Right hindlimb (tissue), 1 donor: ENCODE data around the gene FRMD3.
A peak's percentile ranks its signal among the peaks of the same experiment; 100 is the strongest.

Experiments used
- DNase-seq: peaks from one replicate; pipeline ENCODE4 v3.0.0-alpha.2; 2018

Gene FRMD3

DNA sequence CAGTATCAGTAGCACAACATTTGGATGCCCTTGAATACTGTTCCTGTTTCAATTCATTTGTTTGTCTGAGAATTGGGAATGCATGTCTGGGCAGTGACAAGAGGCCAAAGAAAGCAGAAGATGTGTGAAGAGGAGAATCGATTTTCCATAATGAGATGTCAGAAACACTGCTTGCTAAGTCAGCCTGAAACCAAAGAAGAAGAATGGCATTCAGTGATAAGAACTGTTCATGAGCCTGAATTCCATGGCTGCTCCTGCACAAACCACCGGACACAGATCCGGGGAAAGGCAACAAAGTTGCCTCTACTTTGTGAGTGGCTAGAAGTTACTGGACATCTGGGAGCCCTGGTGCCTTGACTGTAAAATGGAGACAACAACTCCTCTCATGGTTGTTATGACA, 268.1 kb downstream of the FRMD3 start:
- DNase-seq, result no peak

DNA sequence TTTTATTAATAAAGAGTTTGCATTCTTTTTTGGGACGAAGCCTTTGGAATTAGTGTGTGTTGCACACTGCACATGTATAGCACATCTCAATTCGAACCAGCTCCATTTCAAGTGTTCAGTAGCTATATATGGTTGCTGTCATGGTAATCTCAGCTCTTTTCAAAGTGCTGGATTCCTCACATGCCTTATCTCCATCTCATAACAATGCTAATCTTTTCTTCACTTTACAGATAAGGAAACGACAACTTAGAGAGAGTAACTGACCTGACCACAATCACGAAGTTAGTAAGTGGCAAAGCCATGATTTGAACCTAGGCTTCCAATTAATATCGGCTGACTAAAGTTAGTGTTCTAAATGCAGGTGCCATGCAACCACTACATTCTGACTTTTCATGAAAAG, 270.5 kb downstream of the FRMD3 start:
- DNase-seq, result no peak

DNA sequence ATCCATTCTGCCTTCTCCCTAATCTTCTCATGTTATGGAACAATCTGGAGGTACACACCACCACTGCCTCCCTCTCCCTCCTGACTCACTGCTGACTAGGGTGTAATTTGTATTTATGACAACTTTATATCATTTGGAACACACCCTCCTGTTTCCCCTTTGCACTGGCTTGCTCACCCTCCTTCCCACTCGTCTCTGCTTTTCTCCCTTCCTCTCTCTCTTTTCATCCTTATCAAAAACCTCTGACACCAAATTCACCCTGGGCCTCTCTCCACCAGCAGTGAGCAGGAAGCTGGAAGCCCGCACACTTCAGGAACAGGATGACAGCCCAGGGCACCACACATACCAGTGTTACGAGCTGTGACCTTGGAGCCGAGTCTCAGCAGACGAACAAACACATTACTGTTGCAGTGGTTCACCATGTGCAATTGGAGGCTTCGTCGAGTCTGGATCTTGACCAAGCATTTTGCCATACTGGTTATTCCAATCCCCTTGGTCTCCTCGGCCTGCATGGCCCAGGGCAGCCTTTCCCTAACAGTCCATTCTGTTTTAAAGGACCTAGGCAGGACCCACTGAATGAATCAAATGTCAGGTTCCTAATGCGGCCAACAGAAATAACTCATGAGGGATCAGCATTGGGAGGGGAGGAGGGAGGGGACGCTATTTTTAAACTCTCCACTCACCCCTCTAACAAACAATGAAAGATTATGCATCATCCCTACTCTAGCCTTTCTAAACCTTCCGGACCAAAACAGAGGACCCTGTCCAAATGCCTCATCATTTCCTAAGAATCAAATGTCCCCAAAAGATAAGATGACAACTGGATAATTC, 271.3 kb downstream of the FRMD3 start:
- DNase-seq, result no peak

DNA sequence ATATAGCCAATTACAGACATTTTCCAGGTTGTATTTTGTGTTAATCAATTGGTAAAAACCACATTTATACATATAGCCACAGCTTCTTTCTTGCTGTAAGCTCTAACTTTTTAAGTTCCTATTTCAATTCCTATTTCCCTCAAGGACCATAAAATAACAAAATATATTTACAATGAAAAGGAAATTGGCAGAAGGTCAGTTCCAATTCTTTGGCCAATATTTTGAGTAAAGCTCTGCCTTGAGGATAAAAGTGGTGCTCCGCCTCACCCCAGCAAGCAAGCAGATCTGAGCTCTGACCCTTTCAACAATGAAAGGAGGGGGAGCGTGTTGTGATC, 271.9 kb downstream of the FRMD3 start:
- DNase-seq, result no peak

DNA sequence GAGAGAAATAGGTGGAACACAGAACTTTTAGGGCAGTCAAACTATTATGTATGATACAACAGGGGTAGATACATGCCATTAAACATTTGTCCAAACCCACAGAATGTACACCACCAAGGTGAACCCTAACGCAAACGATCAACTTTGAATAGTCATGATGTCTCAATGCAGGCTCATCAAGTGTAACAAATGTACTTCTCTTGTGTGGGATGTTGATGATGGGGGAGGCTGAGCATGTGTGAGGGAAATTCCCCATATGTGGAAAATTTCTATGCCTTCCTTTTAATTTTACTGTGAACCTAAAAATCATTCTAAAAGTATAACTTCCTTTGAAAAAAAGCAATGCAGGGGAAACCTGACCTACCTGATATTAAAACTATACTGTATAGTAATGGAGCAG, 273.9 kb downstream of the FRMD3 start:
- DNase-seq, result no peak

DNA sequence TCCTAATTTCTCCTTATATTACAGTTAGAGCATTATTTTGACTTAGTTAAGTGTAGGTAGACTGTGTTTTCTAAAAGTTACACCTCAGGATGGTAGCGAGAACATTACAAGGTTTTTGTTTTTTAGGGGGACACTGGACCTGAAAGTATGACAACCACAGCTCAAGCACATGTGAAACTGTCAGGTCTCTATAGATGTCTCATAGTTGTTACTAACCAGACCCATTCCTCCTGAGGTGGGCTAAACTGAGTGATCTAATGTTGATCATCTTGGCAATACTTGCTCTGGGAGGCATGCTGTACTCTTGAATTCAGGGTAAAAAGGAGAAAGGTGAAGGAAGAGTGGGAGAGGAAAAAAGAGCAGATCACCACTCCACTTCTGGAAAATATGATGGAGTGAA, 278.6 kb downstream of the FRMD3 start:
- no peak for DNase-seq

DNA sequence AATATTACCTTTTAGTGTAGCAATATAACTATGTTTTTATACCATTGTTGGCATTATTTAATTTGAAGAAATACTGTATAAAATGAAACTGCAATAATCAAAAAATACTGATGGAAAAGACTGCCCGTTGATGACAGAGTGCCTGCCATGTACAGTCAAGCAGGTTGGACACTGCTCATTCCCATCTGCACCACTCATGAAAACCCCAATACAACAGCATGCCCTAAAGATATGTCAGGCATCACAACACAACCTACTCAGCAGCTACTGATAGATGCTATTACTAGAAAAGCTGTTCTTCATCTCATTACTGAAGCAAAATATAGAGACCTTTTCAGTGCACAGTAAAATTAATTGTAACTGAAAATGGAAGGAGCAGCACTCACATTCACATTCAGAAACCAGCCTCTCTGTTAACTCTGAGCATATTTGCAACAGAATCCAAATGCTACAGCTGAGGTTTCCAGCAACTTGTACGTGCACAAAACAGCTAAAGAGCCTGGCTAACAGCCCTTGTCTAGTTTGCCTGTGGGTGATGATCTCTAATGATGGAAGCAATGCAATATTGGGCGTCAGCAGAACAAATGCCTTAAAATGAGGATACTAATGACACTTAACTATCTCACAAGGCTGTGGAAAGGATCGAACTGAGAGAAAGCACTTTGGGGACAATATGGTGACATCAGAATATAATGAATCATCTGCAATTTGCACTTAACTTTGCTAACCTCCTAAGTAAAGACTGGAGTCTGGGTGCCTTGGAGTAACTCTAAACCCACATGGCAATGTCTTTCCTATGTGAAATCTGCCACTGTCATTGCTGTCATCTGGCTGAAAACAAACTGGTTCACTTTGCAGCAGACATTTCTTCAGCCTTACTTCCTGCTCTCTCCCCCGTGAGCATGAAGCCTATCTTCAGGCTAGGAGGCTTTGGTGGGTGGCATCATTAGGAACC, 280.0 kb downstream of the FRMD3 start:
- DNase-seq, result no peak

DNA sequence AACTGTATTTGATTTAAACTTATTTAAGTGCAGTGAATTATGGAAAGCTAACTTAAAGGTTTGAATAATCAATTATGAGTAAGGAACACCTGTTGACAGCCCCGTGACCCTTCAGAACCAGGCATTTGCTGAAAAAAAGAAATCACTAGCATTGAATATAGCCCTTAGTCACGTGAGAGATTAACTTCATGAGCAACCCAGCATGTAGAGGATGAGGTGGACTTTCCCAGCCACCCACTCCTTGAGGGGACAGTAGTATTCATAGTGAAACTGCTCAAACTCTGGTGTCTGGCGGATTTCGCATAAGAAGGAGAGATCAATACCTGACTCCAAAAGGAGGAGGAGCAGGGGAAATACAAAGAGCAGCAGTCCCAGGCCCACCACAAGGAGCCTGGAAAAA, 290.5 kb downstream of the FRMD3 start:
- no peak for DNase-seq

DNA sequence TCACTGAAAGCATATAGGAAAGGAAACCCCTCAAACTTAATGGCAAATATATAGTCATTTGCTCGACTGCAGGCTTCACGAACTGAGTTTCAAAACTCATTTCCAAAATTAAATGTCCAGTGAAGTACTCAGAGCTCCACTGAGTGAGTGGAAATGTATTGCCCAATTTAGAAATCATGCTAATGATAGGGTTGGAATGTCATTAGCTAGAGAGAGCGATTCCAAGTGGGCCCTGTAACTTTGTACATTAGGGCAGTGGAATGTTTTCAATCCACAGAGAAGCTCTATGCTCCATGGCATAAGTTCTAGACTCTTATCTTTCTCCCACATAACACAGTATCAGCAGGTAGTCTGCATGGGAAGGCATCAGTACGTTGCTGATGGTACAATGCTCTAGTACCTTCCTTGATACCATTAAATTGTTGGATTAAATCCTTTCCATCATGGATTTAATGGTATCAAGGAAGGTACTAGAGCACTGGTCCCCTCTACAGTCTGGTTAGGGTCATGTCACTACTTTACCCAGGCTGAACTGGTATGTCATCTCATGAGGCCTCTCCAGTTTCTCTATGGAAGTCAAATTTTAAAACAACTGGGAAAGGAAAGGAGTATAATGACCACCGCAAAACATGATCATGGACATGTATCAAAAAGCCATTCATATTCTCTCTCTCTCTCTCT, 292.1 kb downstream of the FRMD3 start:
- DNase-seq, result no peak

DNA sequence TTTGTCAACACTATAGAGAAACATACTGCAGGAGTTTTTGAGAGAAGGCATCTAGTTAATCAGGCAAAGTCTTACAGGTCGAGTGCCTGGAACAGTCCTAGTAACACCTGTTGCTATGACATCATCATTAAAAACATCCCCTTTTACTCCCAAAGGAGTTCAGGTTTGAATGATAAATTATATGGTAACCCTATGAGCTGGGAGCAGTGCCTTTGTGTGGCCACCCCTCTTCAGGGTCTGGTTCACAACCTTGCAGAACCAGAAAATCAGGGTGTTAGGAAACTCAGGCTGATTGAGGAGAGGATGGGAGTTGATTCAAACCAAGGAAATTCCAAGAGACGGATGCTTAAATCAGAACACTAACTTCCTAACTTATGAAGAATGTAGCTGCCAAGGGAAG, 296.1 kb downstream of the FRMD3 start:
- DNase-seq, result no peak

DNA sequence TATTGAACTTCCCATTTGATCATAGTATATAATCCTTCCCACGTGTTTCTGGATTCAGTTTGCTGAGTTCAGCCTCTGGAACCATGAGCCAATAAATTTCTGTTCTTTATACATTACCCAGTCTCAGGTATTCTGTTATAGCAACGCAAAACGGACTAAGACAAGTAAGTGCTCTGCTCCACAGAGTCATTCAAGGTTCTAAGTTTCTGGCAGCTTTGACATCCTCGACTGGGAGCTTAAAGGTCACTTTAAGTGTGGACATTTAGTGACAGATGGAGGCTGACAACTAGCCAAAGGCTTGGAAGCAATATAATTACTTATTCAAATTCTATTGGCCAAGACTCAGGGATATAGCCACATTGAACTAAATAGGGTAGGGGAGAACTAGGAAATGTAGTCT, 297.5 kb downstream of the FRMD3 start:
- no peak for DNase-seq

DNA sequence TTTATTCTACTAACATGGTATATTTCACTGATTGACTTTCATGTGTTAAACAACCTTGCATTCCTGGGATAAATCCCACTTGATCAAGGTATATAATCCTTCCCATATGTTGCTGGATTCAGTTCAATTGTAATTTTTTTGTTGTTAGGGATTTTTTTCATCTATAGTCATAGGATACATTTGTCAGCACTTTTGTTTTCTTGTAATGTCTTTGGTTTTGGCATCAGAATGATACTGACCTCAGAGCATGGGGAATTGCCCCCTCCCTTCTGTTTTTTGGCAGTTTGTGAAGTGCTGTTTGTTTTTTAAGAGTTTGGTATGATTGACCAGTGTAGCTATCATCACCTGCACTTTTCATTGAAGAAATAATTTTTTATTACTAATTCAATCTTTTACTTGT, 298.5 kb downstream of the FRMD3 start:
- DNase-seq, result peak; percentile 31

DNA sequence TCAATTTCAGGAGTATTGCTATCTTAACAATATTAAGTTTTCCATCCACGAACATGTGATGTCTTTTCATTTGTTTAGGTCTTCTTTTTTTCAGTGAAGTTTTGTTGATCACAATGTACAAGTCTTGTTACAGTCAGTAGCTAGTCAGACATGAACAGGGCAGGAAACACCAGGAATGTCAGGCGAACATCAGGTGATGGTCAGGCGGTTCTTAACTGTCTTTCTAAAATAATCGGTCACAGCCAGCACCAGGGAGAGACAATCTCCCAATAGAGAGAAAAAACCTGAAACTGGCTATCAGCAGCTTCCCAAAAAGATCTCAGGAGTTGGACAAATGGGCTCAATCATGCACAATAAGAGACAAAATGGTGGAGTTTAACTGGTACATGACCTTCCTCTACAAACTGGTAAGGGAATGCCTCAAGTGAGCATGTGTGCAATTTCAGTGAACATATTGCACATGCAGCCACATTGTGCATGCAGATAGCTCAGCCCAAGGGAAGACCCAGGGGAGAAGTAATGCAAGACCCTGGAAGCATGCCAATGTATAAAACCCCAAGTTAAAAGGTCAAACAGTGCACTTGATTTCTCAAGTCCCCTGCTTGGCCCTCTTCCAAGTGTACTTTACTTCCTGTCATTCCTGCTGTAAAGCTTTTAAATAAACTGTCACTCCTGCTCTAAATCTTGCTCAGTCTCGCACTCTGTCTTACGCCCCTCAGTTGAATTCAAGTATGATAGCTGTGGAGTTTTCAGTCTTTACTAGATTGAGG, 299.1 kb downstream of the FRMD3 start:
- peak; percentile 26 for DNase-seq

DNA sequence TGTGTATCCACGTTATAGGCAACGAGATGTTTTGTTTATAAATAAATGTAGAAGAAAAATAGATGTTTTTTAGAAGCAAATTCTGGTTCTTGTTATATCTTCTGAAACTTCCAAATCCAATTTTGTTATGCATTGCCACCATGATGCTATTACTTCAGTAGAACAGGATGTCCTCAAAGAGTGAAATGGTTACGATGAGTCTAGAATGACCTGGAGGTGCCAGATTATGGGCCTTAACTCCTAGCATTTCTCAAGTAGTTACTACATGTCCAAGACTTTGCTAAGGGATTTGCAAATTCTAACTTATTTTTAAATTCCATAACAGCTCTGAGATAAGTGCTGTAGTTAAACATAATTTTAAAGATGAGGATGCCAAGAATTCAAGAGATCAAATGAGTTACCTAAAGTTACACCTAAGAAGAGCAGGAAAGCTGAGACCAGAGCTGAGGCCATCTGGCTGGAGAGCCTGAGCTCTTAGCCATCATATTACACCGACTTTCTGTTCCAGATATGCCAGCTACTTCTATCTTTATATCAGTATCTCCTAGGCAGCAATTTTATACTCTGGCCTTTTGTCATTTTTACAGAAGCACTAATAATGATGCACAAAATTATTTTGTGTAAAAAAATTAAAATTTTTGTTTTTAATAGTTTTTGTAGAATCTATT, 302.0 kb downstream of the FRMD3 start:
- no peak for DNase-seq

DNA sequence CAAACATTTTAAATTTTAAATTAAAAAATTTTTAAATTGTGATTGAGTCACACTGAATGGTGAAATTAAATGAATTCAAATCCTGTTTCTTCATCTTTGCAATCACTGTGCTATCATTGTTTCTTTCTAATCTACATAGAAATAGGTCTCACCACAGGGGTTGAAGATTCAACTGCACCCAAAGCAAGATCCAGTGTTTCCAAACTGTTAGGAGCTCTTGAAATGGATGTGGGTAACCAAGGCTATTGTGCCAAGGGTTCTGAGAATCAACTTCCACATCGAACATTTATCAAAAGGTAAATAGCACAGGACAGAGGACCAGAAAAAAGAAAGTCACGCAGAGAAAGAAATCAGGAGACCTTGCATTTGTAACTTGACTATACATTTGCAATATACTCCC, 302.7 kb downstream of the FRMD3 start:
- no peak for DNase-seq

DNA sequence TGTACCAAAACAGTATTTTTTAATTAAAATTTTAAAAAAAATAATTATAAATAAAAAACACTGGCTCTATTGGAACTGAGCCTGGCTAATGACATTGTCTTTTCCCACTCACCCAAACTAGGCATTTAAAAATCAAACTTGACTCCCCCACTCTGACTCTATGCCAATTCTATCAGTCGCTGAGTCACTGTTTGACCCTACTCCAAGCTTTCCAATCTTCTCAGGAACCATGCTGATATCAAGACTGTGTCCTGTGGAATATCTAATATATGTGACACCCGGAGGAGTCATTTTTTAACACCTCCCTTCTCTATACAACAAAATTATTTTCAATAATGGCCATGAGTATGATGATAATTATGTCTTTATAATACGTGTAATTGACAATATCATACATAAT, 303.7 kb downstream of the FRMD3 start:
- no peak for DNase-seq

DNA sequence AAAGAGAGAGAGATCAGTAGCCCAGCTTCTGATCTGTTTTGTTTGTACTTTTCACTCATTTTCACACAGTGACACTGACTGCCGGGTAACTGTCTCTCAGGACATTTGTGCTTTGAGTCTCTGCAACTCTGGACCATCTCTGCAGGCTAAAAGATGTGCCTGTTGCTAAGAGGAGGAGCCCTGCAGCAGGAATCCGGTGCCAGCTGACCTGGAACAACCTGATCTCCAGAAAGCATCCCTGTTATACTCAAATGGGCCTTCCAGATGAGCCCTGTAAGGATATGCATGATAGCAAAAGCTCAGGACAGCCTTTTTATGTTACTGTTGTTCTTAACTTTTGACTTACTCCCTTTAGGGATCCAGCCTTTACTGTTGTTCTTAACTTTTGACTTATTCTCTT, 304.6 kb downstream of the FRMD3 start:
- no peak for DNase-seq

DNA sequence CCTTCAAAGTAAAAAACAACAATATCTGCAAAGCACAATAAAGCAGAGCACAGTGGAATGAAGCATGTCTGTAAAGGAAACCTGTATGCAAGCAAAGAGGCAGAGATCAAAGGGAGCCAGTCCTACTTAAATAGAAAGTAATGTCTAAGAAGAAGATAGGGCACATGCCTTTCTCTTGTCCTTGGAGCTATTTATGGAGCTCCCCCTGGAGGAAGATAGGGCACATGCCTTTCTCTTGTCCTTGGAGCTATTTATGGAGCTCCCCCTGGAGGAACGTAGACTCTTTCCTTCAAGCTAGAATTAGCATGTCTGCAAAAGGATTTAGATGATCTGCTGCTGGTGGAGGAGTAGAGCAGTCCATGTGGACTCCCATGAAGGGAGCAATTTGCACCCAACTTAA, 307.2 kb downstream of the FRMD3 start:
- no peak for DNase-seq

DNA sequence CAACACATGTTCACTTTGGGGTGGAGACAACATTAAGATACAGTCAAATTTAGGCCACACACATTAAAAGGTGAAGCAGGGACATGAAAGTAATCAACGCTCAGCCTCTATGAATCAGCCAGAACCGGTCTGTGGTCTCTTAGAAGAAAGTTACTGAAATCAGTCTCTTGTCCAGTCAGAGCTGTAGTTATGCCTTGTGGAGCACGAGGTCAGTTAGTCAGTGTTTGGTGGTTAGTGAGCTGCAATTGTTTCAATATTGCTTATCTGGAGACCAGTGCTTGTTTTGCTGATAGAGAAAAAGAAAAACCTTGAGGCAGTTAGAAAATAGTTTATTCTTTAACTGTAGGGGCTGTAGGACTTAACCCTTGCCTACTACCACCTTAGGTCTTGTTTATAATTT, 317.5 kb downstream of the FRMD3 start:
- DNase-seq, result no peak

DNA sequence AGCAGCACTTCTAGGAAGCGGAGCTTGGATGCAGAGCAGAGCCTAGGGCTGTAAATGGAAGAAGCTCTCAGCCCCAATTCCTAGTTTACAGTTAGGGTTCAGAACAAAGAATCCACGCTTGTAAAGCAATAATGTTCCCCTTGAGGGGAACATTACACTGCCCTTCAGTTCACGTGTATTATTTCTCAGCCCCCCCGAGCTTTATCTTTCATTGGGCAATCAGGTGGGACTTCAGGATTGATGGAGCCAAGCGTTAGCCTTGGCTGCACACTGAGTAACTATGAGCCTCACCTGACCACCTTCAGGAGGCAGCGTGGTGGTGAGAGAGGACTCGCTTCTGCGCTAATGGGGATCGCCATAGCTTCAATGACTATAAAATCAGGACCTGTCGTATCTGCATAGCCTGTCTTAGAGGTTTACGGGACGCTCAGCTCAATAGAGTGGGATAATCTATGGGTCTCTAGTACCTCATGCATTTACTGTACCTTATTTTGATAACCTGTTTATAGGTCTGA, 318.2 kb downstream of the FRMD3 start:
- no peak for DNase-seq

DNA sequence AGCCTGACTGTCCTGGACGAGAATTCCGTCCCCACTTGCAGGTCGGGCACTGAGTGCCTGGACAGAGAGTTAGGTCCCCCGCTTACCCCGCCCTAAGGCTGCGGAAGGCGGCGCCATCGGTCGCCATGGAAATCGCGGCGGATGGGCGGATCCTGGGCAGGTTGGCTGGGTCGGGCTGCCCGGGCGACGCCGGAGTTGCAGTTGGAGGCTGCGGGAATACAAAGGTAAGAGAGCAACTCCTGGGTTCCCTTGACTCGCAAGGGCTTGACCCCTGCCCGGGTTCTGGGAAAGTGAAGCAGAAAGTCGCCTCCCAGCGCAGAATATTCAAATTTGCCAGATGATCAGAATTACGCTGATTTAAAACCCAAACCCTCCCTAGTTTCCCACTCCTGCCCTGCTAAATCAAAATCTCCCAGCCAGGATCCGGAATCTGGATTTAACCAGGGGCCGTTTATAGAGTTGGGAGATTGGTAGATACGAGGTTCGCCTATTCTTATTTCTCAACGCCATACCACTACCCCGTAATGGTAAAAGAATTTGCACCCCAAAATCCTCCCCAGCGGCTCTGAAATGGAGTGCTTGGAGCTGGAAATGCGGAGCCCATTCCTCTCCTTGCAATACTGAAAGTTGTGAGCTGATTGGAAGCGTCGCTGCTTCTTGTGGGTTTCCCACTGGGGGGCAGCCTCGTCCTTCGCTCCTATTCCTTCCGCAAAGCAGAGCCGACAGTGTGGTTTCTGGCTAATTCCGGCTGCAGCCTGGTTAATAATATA, 318.9 kb downstream of the FRMD3 start:
- DNase-seq, result peak; percentile 91
